ENCODE measurements around the gene PCIF1. TPM values are rescaled to one million over a fixed set of nuclear protein-coding genes. Genes with fewer than 3 reads are reported as not detected.

Gene PCIF1
- polyA plus RNA-seq, 3 donors: 41.0 to 54.9 (median 50.4) TPM

DNA sequence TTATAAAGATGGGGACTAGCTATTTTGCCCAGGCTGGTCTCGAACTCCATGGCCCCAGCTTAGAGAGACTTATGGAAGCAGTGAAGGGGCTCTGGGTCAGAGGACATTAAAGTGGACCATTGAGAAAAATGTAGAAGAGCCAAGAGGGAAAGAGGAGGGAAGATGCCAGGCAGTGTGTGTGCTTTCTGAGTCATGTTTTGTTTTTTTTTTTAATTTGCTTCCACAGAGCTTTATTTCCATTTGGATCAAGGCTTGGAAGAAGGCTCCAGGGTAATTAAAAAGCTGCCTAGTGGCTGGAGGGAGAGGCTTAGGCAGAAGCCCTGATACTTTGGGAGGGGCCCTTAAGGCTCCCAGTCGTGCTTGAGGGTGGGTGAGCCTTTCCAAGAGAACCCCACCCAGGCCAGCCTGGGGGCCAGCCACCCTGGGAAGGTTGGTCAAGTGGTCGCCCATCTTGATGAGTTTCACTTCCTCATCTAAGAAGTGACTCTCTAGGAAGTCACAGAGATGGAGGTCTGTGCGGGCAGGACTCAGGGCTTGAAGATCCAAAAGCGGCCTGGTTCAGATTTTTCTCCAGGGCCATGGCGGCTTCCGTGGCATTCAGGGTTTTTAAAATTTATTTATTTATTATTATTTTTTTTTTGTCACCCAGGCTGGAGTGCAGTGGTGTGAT, 40.5 kb downstream of the PCIF1 start:
- no peak overlapping the region for H2AFZ ChIP-seq (ENCODE audit: insufficient read depth, low read depth, low read length, poor library complexity, severe bottlenecking)
- peaks cover 16% of the 10 kb centered on the region for H3K79me2 ChIP-seq (ENCODE audit: insufficient read depth, low read length)
- peak in 2 of 3 donors; percentile 29 to 50 for DNase-seq
- TF ChIP-seq, protein P1, sequence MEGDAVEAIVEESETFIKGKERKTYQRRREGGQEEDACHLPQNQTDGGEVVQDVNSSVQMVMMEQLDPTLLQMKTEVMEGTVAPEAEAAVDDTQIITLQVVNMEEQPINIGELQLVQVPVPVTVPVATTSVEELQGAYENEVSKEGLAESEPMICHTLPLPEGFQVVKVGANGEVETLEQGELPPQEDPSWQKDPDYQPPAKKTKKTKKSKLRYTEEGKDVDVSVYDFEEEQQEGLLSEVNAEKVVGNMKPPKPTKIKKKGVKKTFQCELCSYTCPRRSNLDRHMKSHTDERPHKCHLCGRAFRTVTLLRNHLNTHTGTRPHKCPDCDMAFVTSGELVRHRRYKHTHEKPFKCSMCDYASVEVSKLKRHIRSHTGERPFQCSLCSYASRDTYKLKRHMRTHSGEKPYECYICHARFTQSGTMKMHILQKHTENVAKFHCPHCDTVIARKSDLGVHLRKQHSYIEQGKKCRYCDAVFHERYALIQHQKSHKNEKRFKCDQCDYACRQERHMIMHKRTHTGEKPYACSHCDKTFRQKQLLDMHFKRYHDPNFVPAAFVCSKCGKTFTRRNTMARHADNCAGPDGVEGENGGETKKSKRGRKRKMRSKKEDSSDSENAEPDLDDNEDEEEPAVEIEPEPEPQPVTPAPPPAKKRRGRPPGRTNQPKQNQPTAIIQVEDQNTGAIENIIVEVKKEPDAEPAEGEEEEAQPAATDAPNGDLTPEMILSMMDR (IDR thresholded peaks at IDR 0.05): no peak
- Mint-ChIP-seq H3K4me1 (peaks cover 21% of the 10 kb centered on the region), H3K27ac (peak overlapping the region in 5 of 7 donors; percentile 1 to 75 (median 1)), H3K27me3 (ENCODE audit: low read depth in 3 of 3) (peaks cover 2 to 9% (median 4%) of the 10 kb centered on the region in 3 donors), H3K36me3 (no peaks in the 10 kb centered on the region), H3K4me3 (no peak overlapping the region), H3K9me3 (no peaks in the 10 kb centered on the region)
- H3K4me3 ChIP-seq (replicated peaks in 1 of 3; ENCODE audit: low read depth in 2 of 3, low read length in 3 of 3): no peak overlapping the region
- H3K4me2 ChIP-seq (replicated peaks; ENCODE audit: extremely low read depth, low read length, poor library complexity, severe bottlenecking): no peak overlapping the region
- H4K20me1 ChIP-seq (ENCODE audit: insufficient read depth, low read length): peaks cover 4% of the 10 kb centered on the region
- H3K9me3 ChIP-seq (replicated peaks in 1 of 2; ENCODE audit: control insufficient read depth in 1 of 2, insufficient read depth in 1 of 2, low read length in 2 of 2): no peaks in the 10 kb centered on the region
- no peaks in the 10 kb centered on the region for H3K36me3 ChIP-seq (replicated peaks in 1 of 2; ENCODE audit: control insufficient read depth in 1 of 2, insufficient read depth in 2 of 2, low read length in 2 of 2)
- H3K9ac ChIP-seq (ENCODE audit: insufficient read depth, low read length, poor library complexity, severe bottlenecking): no peak overlapping the region
- H3K27ac ChIP-seq (ENCODE audit: low read depth in 1 of 2, low read length in 2 of 2): no peak overlapping the region
- peaks cover 0 to 5% of the 10 kb centered on the region in 2 donors for H3K27me3 ChIP-seq (ENCODE audit: control insufficient read depth in 2 of 2, insufficient read depth in 2 of 2, low read length in 2 of 2)
- peaks cover 27 to 28% of the 10 kb centered on the region in 2 donors for H3K4me1 ChIP-seq (ENCODE audit: control insufficient read depth in 1 of 2, insufficient read depth in 2 of 2, low read length in 2 of 2)
- intact Hi-C loops (cut with micrococcal nuclease): loop anchor here (5.0 kb wide), 4 partner anchors 37 to 163 kb away; partner anchors contain the start of genes NCOA5 (in 1 of the 2), PLTP (in 1 of the 2) and UBE2C (in 1 of the 2)
- 33% methylated on average over 3 of the region's 7 CpGs for WGBS (ENCODE audit: insufficient coverage)

GRCh38 chr20:45975686-45976085, 41.2 kb downstream of the PCIF1 start:
- peaks cover 0 to 5% of the 10 kb centered on the region in 2 donors for H3K27me3 ChIP-seq (ENCODE audit: control insufficient read depth in 2 of 2, insufficient read depth in 2 of 2, low read length in 2 of 2)
- H3K4me1 ChIP-seq (ENCODE audit: control insufficient read depth in 1 of 2, insufficient read depth in 2 of 2, low read length in 2 of 2): peaks cover 21% of the 10 kb centered on the region in 2 donors
- no peak for DNase-seq
- H3K4me2 ChIP-seq (replicated peaks; ENCODE audit: extremely low read depth, low read length, poor library complexity, severe bottlenecking): no peak overlapping the region
- 95% methylated on average over 11 of the region's 11 CpGs for WGBS (ENCODE audit: insufficient coverage)
- H3K36me3 ChIP-seq (replicated peaks in 1 of 2; ENCODE audit: control insufficient read depth in 1 of 2, insufficient read depth in 2 of 2, low read length in 2 of 2): no peaks in the 10 kb centered on the region
- H3K36me3 Mint-ChIP-seq: no peaks in the 10 kb centered on the region
- no peak overlapping the region for H3K4me3 Mint-ChIP-seq
- no peak overlapping the region for H2AFZ ChIP-seq (ENCODE audit: insufficient read depth, low read depth, low read length, poor library complexity, severe bottlenecking)
- no peak overlapping the region for H3K9ac ChIP-seq (ENCODE audit: insufficient read depth, low read length, poor library complexity, severe bottlenecking)
- TF ChIP-seq, protein P1 (IDR thresholded peaks at IDR 0.05): no peak
- H3K27me3 Mint-ChIP-seq (ENCODE audit: low read depth in 3 of 3): peaks cover 2 to 11% (median 4%) of the 10 kb centered on the region in 3 donors
- H3K9me3 ChIP-seq (replicated peaks in 1 of 2; ENCODE audit: control insufficient read depth in 1 of 2, insufficient read depth in 1 of 2, low read length in 2 of 2): no peaks in the 10 kb centered on the region
- peaks cover 14% of the 10 kb centered on the region for H3K4me1 Mint-ChIP-seq
- H3K9me3 Mint-ChIP-seq: no peaks in the 10 kb centered on the region
- no peak overlapping the region for H3K27ac ChIP-seq (ENCODE audit: low read depth in 1 of 2, low read length in 2 of 2)
- no peaks in the 10 kb centered on the region for H4K20me1 ChIP-seq (ENCODE audit: insufficient read depth, low read length)
- intact Hi-C loops (cut with micrococcal nuclease): loop anchor here in 1 of 2 donors (5.0 kb wide), 1 partner anchor 37 kb away; no protein-coding TSS in a partner anchor
- no peak overlapping the region for H3K27ac Mint-ChIP-seq
- peaks cover 10% of the 10 kb centered on the region for H3K79me2 ChIP-seq (ENCODE audit: insufficient read depth, low read length)
- no peak overlapping the region for H3K4me3 ChIP-seq (replicated peaks in 1 of 3; ENCODE audit: low read depth in 2 of 3, low read length in 3 of 3)

Data from CD14-positive monocyte (primary cell).